IPS DF 6.9 (cell line): ENCODE data around the gene OBP2A.

Experiments used
- DNase-seq: peaks from one replicate; pipeline ENCODE4 v3.0.0-alpha.2; 2013; ENCODE audit warnings: low read depth, low spot score
- H3K27ac ChIP-seq: one replicate; pipeline ENCODE4 v1.5.1; 2013; ENCODE audit warnings: low read length, control low read depth
- H3K27me3 ChIP-seq: 2 replicates; pipeline ENCODE4 v1.6.1; 2013; ENCODE audit warnings: mild to moderate bottlenecking, low read length; ENCODE audit not compliant: control insufficient read depth, insufficient read depth
- H3K36me3 ChIP-seq: 2 replicates; pipeline ENCODE4 v1.6.1; 2013; ENCODE audit warnings: low read length; ENCODE audit not compliant: control insufficient read depth, insufficient read depth
- H3K4me1 ChIP-seq: 2 replicates; pipeline ENCODE4 v1.6.1; 2013; ENCODE audit warnings: low read length; ENCODE audit not compliant: control insufficient read depth, insufficient read depth
- H3K4me3 ChIP-seq: 2 replicates; pipeline ENCODE4 v1.5.1; 2013; ENCODE audit warnings: mild to moderate bottlenecking, low read length
- H3K9me3 ChIP-seq: 2 replicates; pipeline ENCODE4 v1.6.1; 2013; ENCODE audit warnings: low read length, inconsistent platforms; ENCODE audit not compliant: control insufficient read depth, insufficient read depth
- WGBS: extraction: QIAGEN DNeasy Blood & Tissue Kit; methylation state at CpG from one replicate; pipeline ENCODE4 v1.1.7; 2013; ENCODE audit warnings: mixed read lengths, missing lambda C conversion rate; ENCODE audit not compliant: insufficient read length, insufficient coverage; 5-methylcytosine and 5-hydroxymethylcytosine counted together

OBP2A gene

GRCh38 chr9:135567311-135567710, 21.4 kb downstream of the OBP2A start:
- no CpG with 5 or more reads among the region's 9 CpGs for WGBS
- no peaks in the 10 kb centered on the region for H3K36me3 ChIP-seq
- DNase-seq, result no peak
- no peaks in the 10 kb centered on the region for H3K27me3 ChIP-seq
- no peak overlapping the region for H3K4me3 ChIP-seq
- H3K9me3 ChIP-seq, result no peaks in the 10 kb centered on the region
- no peaks in the 10 kb centered on the region for H3K4me1 ChIP-seq
- H3K27ac ChIP-seq, result no peak overlapping the region

DNA sequence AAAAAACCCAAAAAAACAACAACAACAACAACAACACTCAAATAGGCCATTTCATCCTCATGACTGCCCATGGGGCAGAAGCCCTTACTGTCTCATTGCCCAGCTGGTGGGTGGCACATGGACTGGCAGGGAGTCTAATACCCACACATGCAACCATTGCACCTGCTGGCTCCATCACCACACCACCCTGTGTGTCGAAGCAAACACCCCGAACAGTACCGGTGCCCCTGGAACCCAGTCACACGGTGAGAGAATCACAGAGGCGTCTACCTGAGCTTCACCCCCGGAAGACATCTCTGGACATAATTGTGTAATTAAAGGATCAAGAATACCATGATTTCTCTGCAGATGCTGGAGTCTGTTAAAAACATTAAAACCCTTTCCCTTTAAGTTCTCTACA, 22.1 kb downstream of the OBP2A start:
- Histone ChIP-seq H3K27me3 (no peaks in the 10 kb centered on the region), H3K4me1 (no peaks in the 10 kb centered on the region), H3K9me3 (no peaks in the 10 kb centered on the region), H3K4me3 (no peak overlapping the region), H3K27ac (no peak overlapping the region), H3K36me3 (no peaks in the 10 kb centered on the region)
- no peak for DNase-seq
- no CpG with 5 or more reads among the region's 6 CpGs for WGBS

DNA sequence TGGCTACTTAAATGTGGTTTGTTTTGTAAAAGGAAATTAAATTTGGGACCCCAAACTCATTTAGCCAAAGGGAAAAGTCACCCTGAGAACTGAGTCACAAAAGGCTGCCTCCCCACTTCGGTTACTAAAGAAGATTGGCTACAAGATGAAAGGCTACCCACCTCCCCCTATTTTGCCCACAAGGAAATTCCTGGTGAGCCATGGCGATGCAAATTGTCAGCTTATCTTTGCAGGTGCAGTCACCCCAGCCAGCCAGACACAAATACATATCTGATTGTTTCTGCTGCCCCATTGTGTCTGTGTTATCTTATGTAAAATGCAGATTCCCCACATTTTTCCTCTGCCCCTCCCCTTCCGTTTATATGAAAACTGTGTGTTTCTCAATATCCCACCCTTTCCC, 24.5 kb downstream of the OBP2A start:
- no peaks in the 10 kb centered on the region for H3K36me3 ChIP-seq
- DNase-seq, result no peak
- H3K4me1 ChIP-seq, result no peaks in the 10 kb centered on the region
- H3K9me3 ChIP-seq, result no peaks in the 10 kb centered on the region
- no peaks in the 10 kb centered on the region for H3K27me3 ChIP-seq
- H3K4me3 ChIP-seq, result no peak overlapping the region
- WGBS, result no CpG with 5 or more reads among the region's 3 CpGs
- H3K27ac ChIP-seq, result no peak overlapping the region

DNA sequence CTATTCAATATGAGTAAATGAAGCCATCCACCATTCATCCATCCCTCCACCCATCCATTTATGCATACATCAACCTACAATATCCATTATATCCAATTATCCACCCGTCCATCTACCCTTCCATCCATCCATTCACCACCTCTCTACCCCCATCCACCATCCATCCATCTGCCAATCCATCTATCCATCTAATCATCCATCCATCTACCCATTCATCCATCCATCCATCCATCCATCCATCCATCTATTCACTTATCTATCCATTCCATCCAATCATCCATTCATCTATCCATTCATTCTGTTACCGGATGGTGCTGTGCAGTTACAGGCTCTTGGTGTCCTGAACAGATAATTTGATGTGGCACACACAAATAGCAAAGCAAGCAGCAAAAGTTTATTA, 26.3 kb downstream of the OBP2A start:
- Histone ChIP-seq H3K4me3 (no peak overlapping the region), H3K27ac (no peak overlapping the region), H3K9me3 (no peaks in the 10 kb centered on the region), H3K36me3 (no peaks in the 10 kb centered on the region), H3K27me3 (no peaks in the 10 kb centered on the region), H3K4me1 (no peaks in the 10 kb centered on the region)
- WGBS, result 100% methylated on average over 1 of the region's 2 CpGs
- DNase-seq, result no peak

- DNase-seq, result no peak
- H3K9me3 ChIP-seq, result no peaks in the 10 kb centered on the region
- 100% methylated on average over 1 of the region's 1 CpG for WGBS
- no peak overlapping the region for H3K27ac ChIP-seq
- H3K27me3 ChIP-seq, result no peaks in the 10 kb centered on the region
- no peaks in the 10 kb centered on the region for H3K4me1 ChIP-seq
- H3K36me3 ChIP-seq, result no peaks in the 10 kb centered on the region
- H3K4me3 ChIP-seq, result no peak overlapping the region
Observed at GRCh38 chr9:135573124-135573523, 27.2 kb downstream of the OBP2A start.

DNA sequence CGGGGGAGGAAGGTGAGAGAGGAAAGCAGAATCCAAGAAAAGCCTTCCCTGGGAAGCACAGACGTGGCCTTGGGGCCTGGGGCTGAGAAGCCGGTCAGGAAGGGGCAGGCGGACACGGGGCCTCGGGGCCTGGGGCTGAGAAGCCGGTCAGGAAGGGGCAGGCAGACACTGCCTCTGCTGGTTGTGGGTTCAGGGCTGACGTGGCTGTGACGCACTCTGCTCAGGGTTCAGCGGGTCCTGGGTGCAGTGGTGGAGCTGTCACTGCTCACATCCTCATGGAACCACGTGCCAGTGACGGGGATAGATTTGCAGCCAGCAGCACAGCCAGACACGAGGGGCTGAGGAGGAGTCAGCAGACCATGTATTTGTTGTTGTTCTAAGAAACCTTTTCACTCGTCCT, 28.4 kb downstream of the OBP2A start:
- no peaks in the 10 kb centered on the region for H3K9me3 ChIP-seq
- H3K36me3 ChIP-seq, result no peaks in the 10 kb centered on the region
- no peak for DNase-seq
- H3K4me3 ChIP-seq, result no peak overlapping the region
- no peaks in the 10 kb centered on the region for H3K4me1 ChIP-seq
- no peaks in the 10 kb centered on the region for H3K27me3 ChIP-seq
- no peak overlapping the region for H3K27ac ChIP-seq
- WGBS, result no CpG with 5 or more reads among the region's 14 CpGs

- no peaks in the 10 kb centered on the region for H3K4me1 ChIP-seq
- no peak overlapping the region for H3K4me3 ChIP-seq
- no peaks in the 10 kb centered on the region for H3K36me3 ChIP-seq
- H3K27me3 ChIP-seq, result no peaks in the 10 kb centered on the region
- H3K9me3 ChIP-seq, result no peaks in the 10 kb centered on the region
- DNase-seq, result no peak
- no CpG with 5 or more reads among the region's 15 CpGs for WGBS
- H3K27ac ChIP-seq, result no peak overlapping the region
Observed at GRCh38 chr9:135574943-135575342, 29.0 kb downstream of the OBP2A start.

- no peak for DNase-seq
Observed at GRCh38 chr9:135575995-135576631, 30.2 kb downstream of the OBP2A start.

DNA sequence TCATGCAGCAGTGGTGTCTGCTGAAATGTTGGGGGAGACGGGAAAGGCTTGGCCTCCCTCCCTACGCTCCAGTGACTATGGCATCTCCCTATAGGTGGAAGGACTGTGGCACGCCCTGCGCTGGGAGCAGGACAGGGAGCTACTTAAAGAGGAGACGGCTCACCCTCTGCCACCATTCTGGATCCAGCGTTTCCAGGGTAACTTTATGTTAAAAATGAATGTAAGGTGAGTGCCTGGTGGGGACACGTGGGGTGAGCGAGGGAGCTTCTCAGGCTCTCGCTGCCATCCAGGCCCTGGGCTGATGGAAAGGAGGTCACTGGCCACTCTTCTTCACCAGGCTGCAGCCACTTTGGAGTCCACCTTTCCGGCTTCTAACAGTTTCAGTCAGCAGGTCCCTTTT, 31.3 kb downstream of the OBP2A start:
- WGBS, result no CpG with 5 or more reads among the region's 10 CpGs
- DNase-seq, result no peak

More at GRCh38 chr9:135575995-135576631, 30.2 kb downstream of the OBP2A start:
- Histone ChIP-seq H3K27ac (no peak overlapping the region), H3K4me1 (no peaks in the 10 kb centered on the region), H3K36me3 (no peaks in the 10 kb centered on the region), H3K4me3 (no peak overlapping the region), H3K27me3 (no peaks in the 10 kb centered on the region), H3K9me3 (no peaks in the 10 kb centered on the region)
- WGBS, result no CpG with 5 or more reads among the region's 22 CpGs

DNA sequence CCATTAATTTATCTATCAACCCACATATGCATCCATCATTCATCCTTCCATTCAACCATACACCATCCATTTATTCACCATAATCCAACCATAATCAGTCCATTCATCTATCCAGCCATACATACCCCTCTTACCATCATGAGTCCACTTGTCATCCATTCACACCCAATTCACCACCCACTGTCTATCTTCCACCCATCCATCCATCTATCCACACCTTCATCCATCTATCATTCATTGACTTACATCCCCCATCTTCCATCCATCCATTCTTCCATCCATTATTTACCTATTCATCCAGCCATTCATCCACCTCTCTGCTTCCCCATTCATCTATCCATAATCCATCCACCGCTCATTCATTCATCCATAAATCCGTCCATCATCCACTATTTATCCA, 33.4 kb downstream of the OBP2A start:
- H3K4me3 ChIP-seq, result no peak overlapping the region
- WGBS, result 100% methylated on average over 2 of the region's 2 CpGs

More for the DNA sequence above, 31.3 kb downstream of the OBP2A start:
- no peaks in the 10 kb centered on the region for H3K36me3 ChIP-seq
- no peak overlapping the region for H3K27ac ChIP-seq
- no peaks in the 10 kb centered on the region for H3K4me1 ChIP-seq
- H3K9me3 ChIP-seq, result no peaks in the 10 kb centered on the region
- H3K4me3 ChIP-seq, result no peak overlapping the region
- no peaks in the 10 kb centered on the region for H3K27me3 ChIP-seq

GRCh38 chr9:135579889-135580660, 34.1 kb downstream of the OBP2A start:
- Histone ChIP-seq H3K27ac (no peak overlapping the region), H3K4me1 (no peaks in the 10 kb centered on the region), H3K36me3 (no peaks in the 10 kb centered on the region), H3K4me3 (no peak overlapping the region), H3K9me3 (no peaks in the 10 kb centered on the region), H3K27me3 (no peaks in the 10 kb centered on the region)
- no CpG with 5 or more reads among the region's 10 CpGs for WGBS
- no peak for DNase-seq

More for the DNA sequence above, 33.4 kb downstream of the OBP2A start:
- Histone ChIP-seq H3K36me3 (no peaks in the 10 kb centered on the region), H3K9me3 (no peaks in the 10 kb centered on the region), H3K4me1 (no peaks in the 10 kb centered on the region), H3K27me3 (no peaks in the 10 kb centered on the region), H3K27ac (no peak overlapping the region)
- no peak for DNase-seq
